ENCODE results near the gene HOXA13.

Gene HOXA13

GRCh38 chr7:27208998-27209397, 9.1 kb upstream of the HOXA13 start (continued):
- no peak for TF ChIP-seq ZBTB11 (tag by site-specific recombination; conservative IDR thresholded peaks at IDR 0.05; ENCODE audit: low read depth)

GRCh38 chr7:27207348-27207985, 7.6 kb upstream of the HOXA13 start:
- CTCF ChIA-PET: interaction anchor here (0.9 to 1.8 kb wide), 3 partner anchors 10 to 813 kb away, joined by 3 to 6 read pairs (median 5); no protein-coding TSS in a partner anchor
- Histone ChIP-seq H3K27ac (ENCODE audit: extremely low read depth, low read depth, low read length) (no peak overlapping the region), H3K9me3 (ENCODE audit: control insufficient read depth, insufficient read depth, low read depth, low read length) (no peaks in the 10 kb centered on the region), H3K36me3 (ENCODE audit: control insufficient read depth in 2 of 2, insufficient read depth in 1 of 2, low read length in 2 of 2) (no peaks in the 10 kb centered on the region), H3K4me3 (ENCODE audit: low read depth, low read length) (no peak overlapping the region), H3K4me1 (ENCODE audit: control insufficient read depth, insufficient read depth, low read length) (peaks cover 4% of the 10 kb centered on the region; the same call in 1 of the 2 replicates)
- POLR2A ChIA-PET: interaction anchor here (0.7 kb wide), 1 partner anchor 12 kb away, joined by 3 read pairs; no protein-coding TSS in a partner anchor
- TF ChIP-seq ZNF645 (tag by site-specific recombination; IDR thresholded peaks at IDR 0.05): no peak
- no peak for TF ChIP-seq ZNF707 (tag by site-specific recombination; IDR thresholded peaks at IDR 0.05)
- no peak for TF ChIP-seq ZNF248 (tag by site-specific recombination; IDR thresholded peaks at IDR 0.05)
- TF ChIP-seq ZNF423 (tag by site-specific recombination; IDR thresholded peaks at IDR 0.05): no peak
- no peak for TF ChIP-seq ZNF843 (tag by site-specific recombination; IDR thresholded peaks at IDR 0.05)
- TF ChIP-seq ZNF624 (tag by site-specific recombination; IDR thresholded peaks at IDR 0.05): no peak
- TF ChIP-seq ZEB2 (tag by site-specific recombination; IDR thresholded peaks at IDR 0.05): no peak
- no peak for TF ChIP-seq MYNN (tag by site-specific recombination; IDR thresholded peaks at IDR 0.05; ENCODE audit: borderline replicate concordance)
- no peak for TF ChIP-seq ZNF311 (tag by site-specific recombination; IDR thresholded peaks at IDR 0.05; ENCODE audit: borderline replicate concordance)
- TF ChIP-seq ZNF10 (tag by site-specific recombination; IDR thresholded peaks at IDR 0.05): no peak
- TF ChIP-seq CTCF (tag by site-specific recombination; IDR thresholded peaks at IDR 0.05): no peak
- no peak for TF ChIP-seq ZNF514 (tag by site-specific recombination; IDR thresholded peaks at IDR 0.05)
- TF ChIP-seq ZSCAN18 (tag by site-specific recombination; IDR thresholded peaks at IDR 0.05): no peak
- no peak for TF ChIP-seq ZNF416 (tag by site-specific recombination; IDR thresholded peaks at IDR 0.05)
- TF ChIP-seq BCL6B (tag by site-specific recombination; IDR thresholded peaks at IDR 0.05): no peak
- no peak for TF ChIP-seq GLIS2 (tag by site-specific recombination; IDR thresholded peaks at IDR 0.05)
- TF ChIP-seq ZNF513 (tag by site-specific recombination; IDR thresholded peaks at IDR 0.05): no peak
- no peak for TF ChIP-seq ZBTB49 (tag by site-specific recombination; IDR thresholded peaks at IDR 0.05; ENCODE audit: low read depth)
- TF ChIP-seq ZNF19 (tag by site-specific recombination; IDR thresholded peaks at IDR 0.05; ENCODE audit: low read depth): no peak
- no peak for TF ChIP-seq ZBTB48 (tag by site-specific recombination; IDR thresholded peaks at IDR 0.05)
